OCI-LY3 (cell line): ENCODE results near the gene RDH13.

Source experiments
- H2AFZ ChIP-seq: fragments of 200-600, 300-600 bp; shearing (Covaris generic); 2 replicates; pipeline ENCODE4 v1.6.0; 2014; ENCODE audit warnings: antibody characterized with exemption, low read depth, low read length
- H3K27ac ChIP-seq: fragments of 200-600, 300-600 bp; sonication (generic); 2 replicates; pipeline ENCODE4 v1.5.1; 2014; ENCODE audit warnings: mild to moderate bottlenecking, low read length, moderate library complexity, mixed read lengths
- H3K27me3 ChIP-seq: fragments of 200-600, 300-600 bp; sonication (generic); 2 replicates; pipeline ENCODE4 v1.6.1; 2014; ENCODE audit warnings: low read depth, low read length, mixed read lengths
- H3K36me3 ChIP-seq: fragments of 200-600, 300-600 bp; sonication (generic); replicated peaks from 2 replicates; pipeline ENCODE3; 2014; ENCODE audit warnings: low read depth, low read length, mixed read lengths
- H3K4me1 ChIP-seq: fragments of 300-600, 200-600 bp; sonication (generic); 2 replicates; pipeline ENCODE4 v1.6.1; 2014; ENCODE audit warnings: low read length, mixed read lengths
- H3K4me2 ChIP-seq: fragments of 200-600, 300-600 bp; sonication (generic); 2 replicates; pipeline ENCODE4 v1.6.1; 2014; ENCODE audit warnings: low read length, mixed read lengths
- H3K4me3 ChIP-seq: fragments of 300-600, 200-600 bp; sonication (generic); 2 replicates; pipeline ENCODE4 v1.5.1; 2014; ENCODE audit warnings: antibody characterized with exemption, mild to moderate bottlenecking, low read length, moderate library complexity
- H3K79me2 ChIP-seq: fragments of 300-600, 200-600 bp; shearing (Covaris generic); 2 replicates; pipeline ENCODE4 v1.6.1; 2014; ENCODE audit warnings: mild to moderate bottlenecking, low read length, mixed read lengths
- H3K9ac ChIP-seq: fragments of 300-600, 200-600 bp; shearing (Covaris generic); 2 replicates; pipeline ENCODE4 v1.6.0; 2014; ENCODE audit warnings: mild to moderate bottlenecking, low read length, moderate library complexity
- H3K9me3 ChIP-seq: fragments of 200-600, 300-600 bp; shearing (Covaris generic); 2 replicates; pipeline ENCODE4 v1.6.1; 2014; ENCODE audit warnings: low read length, mixed read lengths; ENCODE audit not compliant: insufficient read depth
- H4K20me1 ChIP-seq: fragments of 200-600, 300-600 bp; sonication (generic); 2 replicates; pipeline ENCODE4 v1.6.1; 2016; ENCODE audit warnings: low read length, mixed read lengths; ENCODE audit not compliant: insufficient read depth
- EZH2phosphoT487 ChIP-seq: fragments of 200-600 bp; shearing (Covaris generic); IDR thresholded peaks from 2 replicates; pipeline ENCODE4 v1.6.1; 2018; ENCODE audit warnings: antibody characterized with exemption, mixed run types, low read depth
- TF ChIP-seq, protein P1 (sequence below): fragments of 200-600, 300-600 bp; sonication (generic); IDR thresholded peaks from 2 replicates; pipeline ENCODE4 v1.5.1; 2014; ENCODE audit warnings: antibody characterized with exemption, low read length, low read depth

RDH13 gene

DNA sequence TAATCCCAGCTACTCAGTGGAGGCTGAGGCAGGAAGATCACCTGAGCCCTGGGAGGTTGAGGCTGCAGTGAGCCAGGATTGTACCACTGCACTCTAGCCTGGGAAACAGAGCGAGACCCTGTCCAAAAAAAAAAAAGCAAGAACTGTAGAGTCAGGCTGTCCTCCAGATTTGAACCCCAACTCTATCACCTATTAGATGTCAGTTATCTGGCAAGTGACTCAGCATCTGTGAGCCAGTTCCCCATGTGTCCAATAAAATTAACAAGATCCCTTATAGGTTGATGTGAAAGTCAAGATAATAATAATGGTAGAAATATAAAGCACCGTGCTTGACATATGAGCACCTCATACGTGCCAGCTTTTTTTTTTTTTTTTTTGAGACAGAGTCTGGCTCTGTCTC is 46.9 kb downstream of the RDH13 start:
- Histone ChIP-seq H3K27ac (no peak overlapping the region), H3K9me3 (no peaks in the 10 kb centered on the region), H3K27me3 (no peaks in the 10 kb centered on the region), H3K4me2 (no peak overlapping the region), H2AFZ (no peak overlapping the region), H4K20me1 (peaks cover 46% of the 10 kb centered on the region), H3K36me3 (peaks cover 21% of the 10 kb centered on the region), H3K4me1 (no peaks in the 10 kb centered on the region), H3K9ac (no peak overlapping the region), H3K79me2 (peaks cover 85% of the 10 kb centered on the region), H3K4me3 (no peak overlapping the region)
- TF ChIP-seq, protein P1, sequence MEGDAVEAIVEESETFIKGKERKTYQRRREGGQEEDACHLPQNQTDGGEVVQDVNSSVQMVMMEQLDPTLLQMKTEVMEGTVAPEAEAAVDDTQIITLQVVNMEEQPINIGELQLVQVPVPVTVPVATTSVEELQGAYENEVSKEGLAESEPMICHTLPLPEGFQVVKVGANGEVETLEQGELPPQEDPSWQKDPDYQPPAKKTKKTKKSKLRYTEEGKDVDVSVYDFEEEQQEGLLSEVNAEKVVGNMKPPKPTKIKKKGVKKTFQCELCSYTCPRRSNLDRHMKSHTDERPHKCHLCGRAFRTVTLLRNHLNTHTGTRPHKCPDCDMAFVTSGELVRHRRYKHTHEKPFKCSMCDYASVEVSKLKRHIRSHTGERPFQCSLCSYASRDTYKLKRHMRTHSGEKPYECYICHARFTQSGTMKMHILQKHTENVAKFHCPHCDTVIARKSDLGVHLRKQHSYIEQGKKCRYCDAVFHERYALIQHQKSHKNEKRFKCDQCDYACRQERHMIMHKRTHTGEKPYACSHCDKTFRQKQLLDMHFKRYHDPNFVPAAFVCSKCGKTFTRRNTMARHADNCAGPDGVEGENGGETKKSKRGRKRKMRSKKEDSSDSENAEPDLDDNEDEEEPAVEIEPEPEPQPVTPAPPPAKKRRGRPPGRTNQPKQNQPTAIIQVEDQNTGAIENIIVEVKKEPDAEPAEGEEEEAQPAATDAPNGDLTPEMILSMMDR: no peak
- TF ChIP-seq EZH2phosphoT487: no peak

DNA sequence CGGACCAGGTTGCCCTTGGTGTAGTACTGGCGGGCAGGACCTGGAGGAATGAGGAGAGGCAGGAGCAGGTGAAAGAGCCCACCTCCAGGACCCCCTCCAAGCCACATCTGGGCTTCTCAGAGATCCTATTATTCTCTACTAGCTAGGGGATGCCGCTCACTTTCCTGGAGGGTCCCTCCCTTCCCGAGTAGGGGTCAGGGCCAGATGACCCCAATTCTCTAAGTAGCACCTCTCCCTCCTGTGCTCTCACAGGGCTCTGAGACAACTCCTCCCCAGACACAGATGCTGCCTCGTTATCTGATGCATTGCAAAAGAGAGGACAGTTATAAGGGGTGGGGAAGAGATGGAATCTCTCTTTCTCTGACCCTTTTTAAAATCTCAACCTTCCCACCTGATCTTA is 47.8 kb downstream of the RDH13 start:
- Histone ChIP-seq H3K36me3 (peaks cover 20% of the 10 kb centered on the region), H3K9ac (no peak overlapping the region), H3K4me1 (no peaks in the 10 kb centered on the region), H2AFZ (no peak overlapping the region), H4K20me1 (peaks cover 44% of the 10 kb centered on the region), H3K79me2 (peaks cover 79% of the 10 kb centered on the region), H3K27me3 (no peaks in the 10 kb centered on the region), H3K27ac (no peak overlapping the region), H3K9me3 (no peaks in the 10 kb centered on the region), H3K4me3 (no peak overlapping the region), H3K4me2 (no peak overlapping the region)
- TF ChIP-seq, protein P1: no peak
- no peak for TF ChIP-seq EZH2phosphoT487

DNA sequence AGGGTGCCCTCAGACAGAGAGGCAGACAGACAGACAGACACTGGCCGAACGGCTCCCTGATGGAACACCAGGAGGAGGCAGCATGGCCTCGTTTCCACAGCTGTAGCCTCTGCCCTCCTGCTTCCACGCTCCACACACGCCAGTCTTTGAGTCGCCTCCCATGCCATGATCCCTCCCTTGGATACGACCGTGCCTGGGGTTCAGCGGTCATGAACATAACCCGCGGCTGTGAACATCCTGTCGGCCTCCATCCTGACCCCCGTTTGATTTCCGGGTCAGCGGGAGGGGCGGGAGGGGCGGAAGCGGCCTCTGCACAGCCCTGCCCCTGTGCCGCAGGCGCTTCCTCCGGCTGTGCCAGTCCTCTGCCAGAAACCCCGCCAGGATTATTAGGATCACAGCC is 48.2 kb downstream of the RDH13 start:
- no peaks in the 10 kb centered on the region for H3K27me3 ChIP-seq
- H3K4me2 ChIP-seq: no peak overlapping the region
- peaks cover 74% of the 10 kb centered on the region for H3K79me2 ChIP-seq
- no peak overlapping the region for H3K27ac ChIP-seq
- H3K4me3 ChIP-seq: no peak overlapping the region
- no peaks in the 10 kb centered on the region for H3K9me3 ChIP-seq
- no peak overlapping the region for H2AFZ ChIP-seq
- no peak for TF ChIP-seq EZH2phosphoT487
- TF ChIP-seq, protein P1: no peak
- H3K4me1 ChIP-seq: no peaks in the 10 kb centered on the region
- H3K36me3 ChIP-seq: peaks cover 16% of the 10 kb centered on the region
- peaks cover 40% of the 10 kb centered on the region for H4K20me1 ChIP-seq
- H3K9ac ChIP-seq: no peak overlapping the region

DNA sequence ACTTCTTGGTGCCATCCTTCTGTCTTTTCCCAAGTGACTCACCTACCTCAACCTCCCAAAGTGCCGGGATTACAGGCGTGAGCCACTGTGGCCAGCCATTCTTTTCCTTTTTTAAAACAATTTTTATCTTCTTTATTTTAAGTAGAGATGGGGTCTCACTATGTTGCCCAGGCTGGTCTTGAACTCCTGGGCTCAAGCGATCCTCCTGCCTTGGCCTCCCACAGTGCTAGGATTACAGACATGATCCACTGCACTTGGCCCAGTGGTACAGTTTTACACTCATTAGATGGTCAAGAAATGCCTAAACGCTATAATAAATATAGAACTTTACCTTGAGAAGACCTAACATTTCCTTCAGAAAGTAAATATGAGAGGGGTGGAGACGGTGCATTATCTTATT is 49.4 kb downstream of the RDH13 start:
- H3K4me3 ChIP-seq: no peak overlapping the region
- no peak overlapping the region for H3K27ac ChIP-seq
- H3K4me1 ChIP-seq: no peaks in the 10 kb centered on the region
- H4K20me1 ChIP-seq: peaks cover 38% of the 10 kb centered on the region
- H3K27me3 ChIP-seq: no peaks in the 10 kb centered on the region
- H2AFZ ChIP-seq: no peak overlapping the region
- no peak overlapping the region for H3K9ac ChIP-seq
- no peak overlapping the region for H3K4me2 ChIP-seq
- no peak for TF ChIP-seq EZH2phosphoT487
- TF ChIP-seq, protein P1: no peak
- no peaks in the 10 kb centered on the region for H3K9me3 ChIP-seq
- peaks cover 16% of the 10 kb centered on the region for H3K36me3 ChIP-seq
- peaks cover 70% of the 10 kb centered on the region for H3K79me2 ChIP-seq
